SU-DHL-6 (cell line): ENCODE data around the gene HSPD1.

ENCODE experiments used
- H2AFZ ChIP-seq: fragments of 200-600 bp; sonication (generic); 2 replicates; pipeline ENCODE4 v1.6.1; 2014; ENCODE audit warnings: low read depth, mild to moderate bottlenecking, moderate library complexity, mixed read lengths, antibody characterized with exemption, low read length; ENCODE audit not compliant: severe bottlenecking
- H3F3A ChIP-seq: fragments of 200-600 bp; shearing (Covaris generic); 2 replicates; pipeline ENCODE4 v1.6.0; 2016; ENCODE audit warnings: antibody characterized with exemption, mild to moderate bottlenecking; ENCODE audit not compliant: insufficient read depth
- H3K27ac ChIP-seq: fragments of 200-600 bp; sonication (generic); 2 replicates; pipeline ENCODE4 v1.5.1; 2016; ENCODE audit warnings: low read depth, mild to moderate bottlenecking, low read length, moderate library complexity, mixed read lengths
- H3K27me3 ChIP-seq: fragments of 200-600 bp; sonication (generic), shearing (Covaris generic); 2 replicates; pipeline ENCODE4 v1.6.0; 2014; ENCODE audit warnings: mild to moderate bottlenecking, low read length
- H3K36me3 ChIP-seq: fragments of 200-600 bp; sonication (generic); 2 replicates; pipeline ENCODE4 v1.6.1; 2014; ENCODE audit warnings: mild to moderate bottlenecking, low read length, mixed read lengths
- H3K4me2 ChIP-seq: fragments of 300-600, 200-600 bp; shearing (Covaris generic), sonication (generic); 2 replicates; pipeline ENCODE4 v1.6.0; 2014; ENCODE audit warnings: low read length, low read depth, mild to moderate bottlenecking; ENCODE audit not compliant: poor library complexity, severe bottlenecking
- H3K4me3 ChIP-seq: fragments of 200-600 bp; sonication (generic); 2 replicates; pipeline ENCODE4 v1.5.1; 2014; ENCODE audit warnings: antibody characterized with exemption, low read length, mild to moderate bottlenecking, mixed read lengths; ENCODE audit not compliant: insufficient read depth, poor library complexity, severe bottlenecking
- H3K79me2 ChIP-seq: fragments of 200-600 bp; sonication (generic); 2 replicates; pipeline ENCODE4 v1.6.1; 2014; ENCODE audit warnings: mild to moderate bottlenecking, low read length, moderate library complexity; ENCODE audit not compliant: insufficient read depth
- H3K9ac ChIP-seq: fragments of 200-600 bp; sonication (generic); 2 replicates; pipeline ENCODE4 v1.7.0; 2014; ENCODE audit warnings: mild to moderate bottlenecking, low read length
- H3K9me2 ChIP-seq: fragments of 200-600 bp; sonication (generic); replicated peaks from 2 replicates; pipeline ENCODE4 v1.6.1; 2014; ENCODE audit warnings: low read length; ENCODE audit not compliant: insufficient read depth
- H3K9me3 ChIP-seq: fragments of 200-600 bp; sonication (generic); 2 replicates; pipeline ENCODE4 v1.6.1; 2014; ENCODE audit warnings: low read length, mixed read lengths; ENCODE audit not compliant: insufficient read depth
- H4K20me1 ChIP-seq: fragments of 200-600 bp; sonication (generic); 2 replicates; pipeline ENCODE4 v1.6.1; 2014; ENCODE audit warnings: low read depth, mild to moderate bottlenecking, antibody characterized with exemption, low read length, moderate library complexity, mixed read lengths
- CTCF ChIP-seq: fragments of 200-600 bp; sonication (generic); IDR thresholded peaks from one replicate; pipeline ENCODE4 v1.5.1; 2017; ENCODE audit warnings: antibody characterized with exemption, mild to moderate bottlenecking, low read length, moderate library complexity; ENCODE audit not compliant: insufficient read depth, poor library complexity, severe bottlenecking
- EZH2phosphoT487 ChIP-seq: fragments of 200-600 bp; sonication (generic), shearing (Covaris generic); conservative IDR thresholded peaks from 2 replicates; pipeline ENCODE4 v1.6.1; 2018; ENCODE audit warnings: mild to moderate bottlenecking, antibody characterized with exemption, low read length, moderate library complexity, mixed read lengths

The HSPD1 gene

GRCh38 chr2:197514754-197515153 is 15.1 kb upstream of the HSPD1 start:
- 0 out of 2 replicates have a peak, but pooled peaks cover 6% of the 10 kb centered on the region for H4K20me1 ChIP-seq
- H3K27ac ChIP-seq = peak overlapping the region; percentile 89
- no peaks in the 10 kb centered on the region for H3K9me3 ChIP-seq
- TF ChIP-seq CTCF (no peak), EZH2phosphoT487 (no peak)
- H3K9ac ChIP-seq = peak overlapping the region; percentile 73
- no peaks in the 10 kb centered on the region for H3K36me3 ChIP-seq
- H3F3A ChIP-seq = peaks cover 22% of the 10 kb centered on the region
- H3K79me2 ChIP-seq = peaks cover 47% of the 10 kb centered on the region
- no peaks in the 10 kb centered on the region for H3K9me2 ChIP-seq
- H3K4me2 ChIP-seq = peak overlapping the region; percentile 90
- peak overlapping the region; percentile 81 for H3K4me3 ChIP-seq
- H2AFZ ChIP-seq = peak overlapping the region; percentile 70
- no peaks in the 10 kb centered on the region for H3K27me3 ChIP-seq

- Histone ChIP-seq H3K9ac (no peak overlapping the region), H3K4me2 (no peak overlapping the region), H2AFZ (no peak overlapping the region), H3K27me3 (no peaks in the 10 kb centered on the region), H3K9me2 (no peaks in the 10 kb centered on the region), H3K36me3 (no peaks in the 10 kb centered on the region; the same call in 1 of the 2 replicates), H3K4me3 (no peak overlapping the region), H4K20me1 (0 out of 2 replicates have a peak, but pooled peaks cover 3% of the 10 kb centered on the region), H3F3A (peaks cover 22% of the 10 kb centered on the region), H3K79me2 (peaks cover 39% of the 10 kb centered on the region), H3K9me3 (no peaks in the 10 kb centered on the region), H3K27ac (no peak overlapping the region)
- TF ChIP-seq CTCF (no peak), EZH2phosphoT487 (no peak)
Measured at GRCh38 chr2:197513915-197514314, 14.3 kb upstream of the HSPD1 start.

GRCh38 chr2:197506658-197507057 is 7.0 kb upstream of the HSPD1 start:
- Histone ChIP-seq H3K4me3 (no peak overlapping the region), H3K4me2 (no peak overlapping the region), H3K79me2 (peaks cover 30% of the 10 kb centered on the region), H3K9ac (no peak overlapping the region), H3K9me2 (no peaks in the 10 kb centered on the region), H3F3A (peaks cover 39% of the 10 kb centered on the region), H3K9me3 (no peaks in the 10 kb centered on the region), H2AFZ (no peak overlapping the region), H3K27me3 (no peaks in the 10 kb centered on the region), H3K36me3 (peaks cover 21% of the 10 kb centered on the region), H4K20me1 (no peaks in the 10 kb centered on the region), H3K27ac (no peak overlapping the region)
- no peak for TF ChIP-seq EZH2phosphoT487
- TF ChIP-seq CTCF = no peak
